HG03342 (cell line): ENCODE measurements around the gene C1orf21.
"Not testable (repeated sequence)": the region's sequence is repeated elsewhere in the genome, so short reads cannot be mapped to it uniquely, and the experiment has no call there.

Experiments used
- ATAC-seq: cut with Tn5 transposase; IDR thresholded peaks from one replicate; pipeline ENCODE4 v1.9.1; 2021; ENCODE audit warnings: mild to moderate bottlenecking, moderate library complexity; ENCODE audit not compliant: unreplicated experiment

C1orf21 gene

GRCh38 chr1:184593597-184593996 lies 206.8 kb downstream of the C1orf21 start:
- ATAC-seq: no peak

- ATAC-seq: no peak
Measured at GRCh38 chr1:184595596-184595995, 208.8 kb downstream of the C1orf21 start.

GRCh38 chr1:184596950-184597645 lies 210.3 kb downstream of the C1orf21 start:
- no peak for ATAC-seq

- ATAC-seq: no peak
Measured at GRCh38 chr1:184597650-184598357, 211.0 kb downstream of the C1orf21 start.

GRCh38 chr1:184598403-184599193 lies 211.8 kb downstream of the C1orf21 start:
- no peak for ATAC-seq

GRCh38 chr1:184604152-184604900 lies 217.5 kb downstream of the C1orf21 start:
- no peak for ATAC-seq

GRCh38 chr1:184605941-184606340 lies 219.1 kb downstream of the C1orf21 start:
- ATAC-seq: no peak

GRCh38 chr1:184606786-184607185 lies 220.0 kb downstream of the C1orf21 start:
- no peak for ATAC-seq

- no peak for ATAC-seq
Measured at GRCh38 chr1:184608581-184608980, 221.8 kb downstream of the C1orf21 start.

GRCh38 chr1:184608990-184609389 lies 222.2 kb downstream of the C1orf21 start:
- ATAC-seq: no peak

- ATAC-seq: no peak
Measured at GRCh38 chr1:184610876-184611595, 224.2 kb downstream of the C1orf21 start.

- not testable (repeated sequence) for ATAC-seq
Measured at GRCh38 chr1:184612229-184612628, 225.4 kb downstream of the C1orf21 start.

GRCh38 chr1:184614667-184615066 lies 227.8 kb downstream of the C1orf21 start:
- ATAC-seq: no peak

GRCh38 chr1:184615301-184615700 lies 228.5 kb downstream of the C1orf21 start:
- ATAC-seq: no peak

- no peak for ATAC-seq
Measured at GRCh38 chr1:184616504-184616903, 229.7 kb downstream of the C1orf21 start.

GRCh38 chr1:184617433-184618029 lies 230.7 kb downstream of the C1orf21 start:
- no peak for ATAC-seq

GRCh38 chr1:184618851-184619250 lies 232.0 kb downstream of the C1orf21 start:
- ATAC-seq: no peak

- ATAC-seq: no peak
Measured at GRCh38 chr1:184620469-184620868, 233.6 kb downstream of the C1orf21 start.

GRCh38 chr1:184621260-184621659 lies 234.4 kb downstream of the C1orf21 start:
- ATAC-seq: no peak
